ENCODE measurements around the gene IFFO2. TPM values are rescaled to one million over a fixed set of nuclear protein-coding genes. Genes with fewer than 3 reads are reported as not detected.

The IFFO2 gene
- polyA plus RNA-seq, 1 of the 3 experiments (the other 2 are of a cell fraction), result 10.5 TPM

DNA sequence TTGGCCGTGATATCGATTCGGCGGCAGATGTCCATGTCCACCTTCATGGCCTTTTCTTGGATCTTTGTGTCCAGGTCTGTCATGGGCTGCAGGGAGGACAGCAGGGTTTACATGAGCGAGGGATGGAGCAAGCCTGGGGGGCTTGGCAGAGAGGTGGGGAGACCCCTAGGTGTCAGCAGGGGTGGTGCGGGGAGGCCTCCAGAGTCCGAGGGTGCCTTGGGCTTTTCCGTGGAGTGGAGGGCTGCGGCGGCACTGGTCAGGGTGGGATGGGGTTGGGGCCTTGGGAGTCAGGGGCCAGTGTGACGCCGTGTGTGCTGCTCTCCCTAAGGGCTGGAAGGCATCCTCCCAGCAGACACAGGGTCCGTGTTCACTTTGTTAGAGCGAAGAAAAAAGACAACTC, 38.1 kb downstream of the IFFO2 start:
- H3K4me2 ChIP-seq, result no peak overlapping the region
- no peaks in the 10 kb centered on the region for H3K9me2 ChIP-seq
- peaks cover 4% of the 10 kb centered on the region for H3F3A ChIP-seq (replicated peaks; ENCODE audit: insufficient read depth)
- H3K9me3 ChIP-seq, result no peaks in the 10 kb centered on the region
- peaks cover 6% of the 10 kb centered on the region; the same call in 1 of the 2 replicates for H3K79me2 ChIP-seq (ENCODE audit: insufficient read depth)
- peaks cover 18 to 22% of the 10 kb centered on the region in 2 experiments; a peak in 3 of 4 replicates for H3K4me1 ChIP-seq (ENCODE audit: control insufficient read depth in 1 of 2, insufficient read depth in 2 of 2, low read depth in 1 of 2, low read length in 1 of 2)
- TF ChIP-seq, protein P1, sequence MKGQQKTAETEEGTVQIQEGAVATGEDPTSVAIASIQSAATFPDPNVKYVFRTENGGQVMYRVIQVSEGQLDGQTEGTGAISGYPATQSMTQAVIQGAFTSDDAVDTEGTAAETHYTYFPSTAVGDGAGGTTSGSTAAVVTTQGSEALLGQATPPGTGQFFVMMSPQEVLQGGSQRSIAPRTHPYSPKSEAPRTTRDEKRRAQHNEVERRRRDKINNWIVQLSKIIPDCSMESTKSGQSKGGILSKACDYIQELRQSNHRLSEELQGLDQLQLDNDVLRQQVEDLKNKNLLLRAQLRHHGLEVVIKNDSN (IDR thresholded peaks at IDR 0.05; ENCODE audit: borderline replicate concordance, low read depth), result no peak
- TF ChIP-seq, protein P2, sequence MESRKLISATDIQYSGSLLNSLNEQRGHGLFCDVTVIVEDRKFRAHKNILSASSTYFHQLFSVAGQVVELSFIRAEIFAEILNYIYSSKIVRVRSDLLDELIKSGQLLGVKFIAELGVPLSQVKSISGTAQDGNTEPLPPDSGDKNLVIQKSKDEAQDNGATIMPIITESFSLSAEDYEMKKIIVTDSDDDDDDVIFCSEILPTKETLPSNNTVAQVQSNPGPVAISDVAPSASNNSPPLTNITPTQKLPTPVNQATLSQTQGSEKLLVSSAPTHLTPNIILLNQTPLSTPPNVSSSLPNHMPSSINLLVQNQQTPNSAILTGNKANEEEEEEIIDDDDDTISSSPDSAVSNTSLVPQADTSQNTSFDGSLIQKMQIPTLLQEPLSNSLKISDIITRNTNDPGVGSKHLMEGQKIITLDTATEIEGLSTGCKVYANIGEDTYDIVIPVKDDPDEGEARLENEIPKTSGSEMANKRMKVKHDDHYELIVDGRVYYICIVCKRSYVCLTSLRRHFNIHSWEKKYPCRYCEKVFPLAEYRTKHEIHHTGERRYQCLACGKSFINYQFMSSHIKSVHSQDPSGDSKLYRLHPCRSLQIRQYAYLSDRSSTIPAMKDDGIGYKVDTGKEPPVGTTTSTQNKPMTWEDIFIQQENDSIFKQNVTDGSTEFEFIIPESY (IDR thresholded peaks at IDR 0.05; ENCODE audit: borderline replicate concordance, low read depth), result no peak
- no peak for TF ChIP-seq RCOR1 (IDR thresholded peaks at IDR 0.05; ENCODE audit: low read length)
- no peak overlapping the region for H3K9ac ChIP-seq
- no peaks in the 10 kb centered on the region for H3K27me3 ChIP-seq (ENCODE audit: insufficient read depth)
- no peak overlapping the region for H3K4me3 ChIP-seq (ENCODE audit: low read depth in 2 of 2, low read length in 1 of 2)
- no peak overlapping the region for H2AFZ ChIP-seq (ENCODE audit: low read depth)
- ChIA-PET POLR2A (no interaction called here), CTCF (interaction anchor here (1.0 to 3.2 kb wide), 2 partner anchors 11 to 183 kb away, joined by 3 to 23 read pairs; no protein-coding TSS in a partner anchor)
- 97% methylated on average over 11 of the region's 14 CpGs for WGBS (ENCODE audit: low lambda C conversion rate)
- DNase-seq, result no peak
- H3K27ac ChIP-seq (ENCODE audit: low read depth in 2 of 2, low read length in 1 of 2), result no peak overlapping the region
- H3K36me3 ChIP-seq (replicated peaks in 1 of 2; ENCODE audit: control insufficient read depth in 1 of 2, insufficient read depth in 2 of 2, low read length in 1 of 2), result peaks cover 0 to 4% of the 10 kb centered on the region in 2 experiments
- no peaks in the 10 kb centered on the region for H4K20me1 ChIP-seq (ENCODE audit: insufficient read depth)

DNA sequence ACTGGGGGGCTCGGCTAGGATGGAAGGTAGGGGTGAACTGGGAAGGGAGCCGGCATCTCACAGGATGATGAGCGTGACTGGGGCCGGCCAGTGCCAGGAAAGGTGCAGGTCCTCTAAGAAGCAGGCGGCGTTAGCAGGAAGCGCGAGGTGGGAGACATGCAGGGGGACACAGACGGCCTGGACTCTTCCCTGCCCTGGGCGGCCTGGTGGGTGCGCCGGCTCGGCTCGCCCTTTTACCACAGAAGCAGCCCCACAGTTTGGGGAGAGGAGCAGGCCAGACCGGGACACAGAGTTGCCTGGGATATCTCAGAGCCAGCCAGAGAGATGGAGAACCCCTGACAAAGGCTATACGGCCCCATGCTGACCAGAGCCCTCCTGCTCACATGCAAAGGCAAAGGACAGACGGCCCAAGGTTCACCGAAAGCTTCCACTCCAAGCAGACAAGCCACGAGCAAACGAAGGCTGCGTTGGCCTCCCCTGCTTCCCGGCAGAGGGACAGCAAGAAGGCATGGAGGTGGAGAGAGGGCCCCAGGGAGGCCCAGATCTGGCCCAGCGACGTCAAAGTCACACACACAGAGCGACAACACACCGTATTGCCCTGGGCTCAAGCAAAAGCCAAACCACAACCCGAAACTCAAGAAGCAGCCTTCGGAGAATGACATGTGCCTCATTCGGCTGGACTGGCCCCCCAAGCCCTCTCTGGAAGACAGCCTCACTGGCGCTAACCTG, 39.2 kb downstream of the IFFO2 start:
- TF ChIP-seq EP300 (IDR thresholded peaks at IDR 0.05; ENCODE audit: borderline replicate concordance in 1 of 2, low read depth in 1 of 2, low read length in 1 of 2) (no peak), SIN3A (IDR thresholded peaks at IDR 0.05; ENCODE audit: borderline replicate concordance, low read depth, low read length) (no peak), RFX5 (IDR thresholded peaks at IDR 0.05; ENCODE audit: low read length) (no peak), GABPA (IDR thresholded peaks at IDR 0.05; ENCODE audit: low read depth) (no peak), SMC3 (IDR thresholded peaks at IDR 0.05; ENCODE audit: low read depth, low read length) (no peak), RCOR1 (IDR thresholded peaks at IDR 0.05; ENCODE audit: low read length) (no peak), TAF1 (IDR thresholded peaks at IDR 0.05; ENCODE audit: borderline replicate concordance, low read depth, low read length) (no peak), RXRA (IDR thresholded peaks at IDR 0.05; ENCODE audit: borderline replicate concordance, low read depth) (no peak), JUND (IDR thresholded peaks at IDR 0.05) (no peak), FOSL2 (IDR thresholded peaks at IDR 0.05; ENCODE audit: borderline replicate concordance, low read depth) (no peak), GATA2 (CRISPR knock-in tag; IDR thresholded peaks at IDR 0.05) (no peak), MEF2A (IDR thresholded peaks at IDR 0.05; ENCODE audit: borderline replicate concordance, low read depth) (no peak), CHD2 (IDR thresholded peaks at IDR 0.05; ENCODE audit: low read length, partially characterized antibody) (no peak)
- TF ChIP-seq, protein P3, sequence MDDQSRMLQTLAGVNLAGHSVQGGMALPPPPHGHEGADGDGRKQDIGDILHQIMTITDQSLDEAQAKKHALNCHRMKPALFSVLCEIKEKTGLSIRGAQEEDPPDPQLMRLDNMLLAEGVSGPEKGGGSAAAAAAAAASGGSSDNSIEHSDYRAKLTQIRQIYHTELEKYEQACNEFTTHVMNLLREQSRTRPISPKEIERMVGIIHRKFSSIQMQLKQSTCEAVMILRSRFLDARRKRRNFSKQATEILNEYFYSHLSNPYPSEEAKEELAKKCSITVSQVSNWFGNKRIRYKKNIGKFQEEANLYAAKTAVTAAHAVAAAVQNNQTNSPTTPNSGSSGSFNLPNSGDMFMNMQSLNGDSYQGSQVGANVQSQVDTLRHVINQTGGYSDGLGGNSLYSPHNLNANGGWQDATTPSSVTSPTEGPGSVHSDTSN (IDR thresholded peaks at IDR 0.05), result no peak
- TF ChIP-seq, protein P4, sequence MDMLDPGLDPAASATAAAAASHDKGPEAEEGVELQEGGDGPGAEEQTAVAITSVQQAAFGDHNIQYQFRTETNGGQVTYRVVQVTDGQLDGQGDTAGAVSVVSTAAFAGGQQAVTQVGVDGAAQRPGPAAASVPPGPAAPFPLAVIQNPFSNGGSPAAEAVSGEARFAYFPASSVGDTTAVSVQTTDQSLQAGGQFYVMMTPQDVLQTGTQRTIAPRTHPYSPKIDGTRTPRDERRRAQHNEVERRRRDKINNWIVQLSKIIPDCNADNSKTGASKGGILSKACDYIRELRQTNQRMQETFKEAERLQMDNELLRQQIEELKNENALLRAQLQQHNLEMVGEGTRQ (IDR thresholded peaks at IDR 0.05; ENCODE audit: borderline replicate concordance, low read depth, low read length), result no peak
- TF ChIP-seq, protein P1 (IDR thresholded peaks at IDR 0.05; ENCODE audit: borderline replicate concordance, low read depth), result no peak
- TF ChIP-seq, protein P5, sequence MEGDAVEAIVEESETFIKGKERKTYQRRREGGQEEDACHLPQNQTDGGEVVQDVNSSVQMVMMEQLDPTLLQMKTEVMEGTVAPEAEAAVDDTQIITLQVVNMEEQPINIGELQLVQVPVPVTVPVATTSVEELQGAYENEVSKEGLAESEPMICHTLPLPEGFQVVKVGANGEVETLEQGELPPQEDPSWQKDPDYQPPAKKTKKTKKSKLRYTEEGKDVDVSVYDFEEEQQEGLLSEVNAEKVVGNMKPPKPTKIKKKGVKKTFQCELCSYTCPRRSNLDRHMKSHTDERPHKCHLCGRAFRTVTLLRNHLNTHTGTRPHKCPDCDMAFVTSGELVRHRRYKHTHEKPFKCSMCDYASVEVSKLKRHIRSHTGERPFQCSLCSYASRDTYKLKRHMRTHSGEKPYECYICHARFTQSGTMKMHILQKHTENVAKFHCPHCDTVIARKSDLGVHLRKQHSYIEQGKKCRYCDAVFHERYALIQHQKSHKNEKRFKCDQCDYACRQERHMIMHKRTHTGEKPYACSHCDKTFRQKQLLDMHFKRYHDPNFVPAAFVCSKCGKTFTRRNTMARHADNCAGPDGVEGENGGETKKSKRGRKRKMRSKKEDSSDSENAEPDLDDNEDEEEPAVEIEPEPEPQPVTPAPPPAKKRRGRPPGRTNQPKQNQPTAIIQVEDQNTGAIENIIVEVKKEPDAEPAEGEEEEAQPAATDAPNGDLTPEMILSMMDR (IDR thresholded peaks at IDR 0.05), result no peak
- DNase-seq, result no peak
- H3K36me3 ChIP-seq (replicated peaks in 1 of 2; ENCODE audit: control insufficient read depth in 1 of 2, insufficient read depth in 2 of 2, low read length in 1 of 2), result peaks cover 0 to 4% of the 10 kb centered on the region in 2 experiments
- peaks cover 5% of the 10 kb centered on the region; the same call in 1 of the 2 replicates for H3K79me2 ChIP-seq (ENCODE audit: insufficient read depth)
- POLR2A ChIA-PET, result interaction anchor here (0.6 kb wide), 1 partner anchor 714 kb away, joined by 3 read pairs; no protein-coding TSS in a partner anchor
- H3K9ac ChIP-seq, result no peak overlapping the region
- no peak overlapping the region for H3K4me2 ChIP-seq
- H3K27ac ChIP-seq (ENCODE audit: low read depth in 2 of 2, low read length in 1 of 2), result no peak overlapping the region
- peaks cover 6 to 11% of the 10 kb centered on the region in 2 experiments; a peak in 2 of 4 replicates for H3K4me1 ChIP-seq (ENCODE audit: control insufficient read depth in 1 of 2, insufficient read depth in 2 of 2, low read depth in 1 of 2, low read length in 1 of 2)
- CTCF ChIA-PET, result interaction anchor here (0.6 to 11.2 kb wide), 5 partner anchors 10 to 313 kb away, joined by 3 to 149 read pairs (median 5); no protein-coding TSS in a partner anchor
- H3K27me3 ChIP-seq (ENCODE audit: insufficient read depth), result no peaks in the 10 kb centered on the region
- no peak overlapping the region for H2AFZ ChIP-seq (ENCODE audit: low read depth)
- no peak overlapping the region for H3K4me3 ChIP-seq (ENCODE audit: low read depth in 2 of 2, low read length in 1 of 2)
- no peaks in the 10 kb centered on the region for H3K9me2 ChIP-seq
- no peaks in the 10 kb centered on the region for H3K9me3 ChIP-seq
- no peaks in the 10 kb centered on the region for H4K20me1 ChIP-seq (ENCODE audit: insufficient read depth)
- 90% methylated on average over 22 of the region's 30 CpGs for WGBS (ENCODE audit: low lambda C conversion rate)
- peaks cover 4% of the 10 kb centered on the region for H3F3A ChIP-seq (replicated peaks; ENCODE audit: insufficient read depth)

Measured in SK-N-SH (cell line).